Vagina (tissue), 2 donors: ENCODE data around the gene IL1RAPL2.

ENCODE experiments used
- POLR2A ChIP-seq, 2 donors: fragments of 450-650 bp; IDR thresholded peaks; one replicate each; pipeline ENCODE4 v1.6.1; 2017; ENCODE audit warnings: antibody characterized with exemption in 2 of 2, mild to moderate bottlenecking in 2 of 2, moderate library complexity in 2 of 2
- POLR2AphosphoS5 ChIP-seq, 2 donors: sonication (generic); formaldehyde crosslinking; IDR thresholded peaks; one replicate each; pipeline ENCODE4 v1.9.0; 2017; ENCODE audit warnings: antibody characterized with exemption in 2 of 2, mild to moderate bottlenecking in 2 of 2, low read depth in 1 of 2; ENCODE audit not compliant: insufficient read depth in 1 of 2
- TF ChIP-seq, protein P1 (sequence below), 3 experiments: fragments of 450-650 bp in 2 of 3; fragments of 200-600 bp in 1 of 3; sonication (generic) in 1 of 3; IDR thresholded peaks; one replicate each; pipeline ENCODE4 v1.5.1; 2017 to 2019; ENCODE audit warnings: antibody characterized with exemption in 3 of 3, mild to moderate bottlenecking in 2 of 3, moderate library complexity in 2 of 3

DNA sequence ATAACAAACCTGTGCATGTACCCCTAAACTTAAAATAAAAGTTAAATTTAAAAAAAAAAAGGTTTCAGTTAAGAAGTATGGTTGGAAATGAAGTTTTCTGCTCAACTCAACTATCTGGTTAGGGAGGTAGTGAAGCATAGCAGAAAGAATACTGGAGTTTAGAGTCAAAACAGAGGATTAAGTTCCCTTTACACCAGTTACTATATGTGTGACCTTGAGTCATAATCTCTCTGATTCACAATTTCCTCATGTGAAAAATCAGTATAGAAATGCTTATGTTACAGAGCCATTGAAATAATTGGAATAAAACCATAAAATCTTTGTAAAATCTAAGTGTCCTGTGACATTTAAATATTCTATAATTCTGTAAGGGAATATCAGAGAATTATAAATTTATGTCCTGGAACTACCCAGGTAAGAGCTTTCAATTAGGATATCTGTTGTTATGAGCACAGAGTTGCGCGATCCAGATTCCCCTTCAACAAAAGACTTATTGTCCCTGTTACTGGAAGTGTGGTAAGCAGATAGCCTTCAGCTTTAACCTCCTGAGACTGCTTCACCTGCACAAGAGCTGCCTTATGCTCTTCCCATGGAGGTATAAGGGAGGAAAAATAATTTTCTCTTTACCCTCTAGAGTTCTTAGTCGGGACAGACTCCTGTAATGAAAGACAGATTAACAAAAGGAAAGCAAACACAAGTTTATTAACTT lies 1052.5 kb downstream of the IL1RAPL2 start:
- TF ChIP-seq, protein P1, sequence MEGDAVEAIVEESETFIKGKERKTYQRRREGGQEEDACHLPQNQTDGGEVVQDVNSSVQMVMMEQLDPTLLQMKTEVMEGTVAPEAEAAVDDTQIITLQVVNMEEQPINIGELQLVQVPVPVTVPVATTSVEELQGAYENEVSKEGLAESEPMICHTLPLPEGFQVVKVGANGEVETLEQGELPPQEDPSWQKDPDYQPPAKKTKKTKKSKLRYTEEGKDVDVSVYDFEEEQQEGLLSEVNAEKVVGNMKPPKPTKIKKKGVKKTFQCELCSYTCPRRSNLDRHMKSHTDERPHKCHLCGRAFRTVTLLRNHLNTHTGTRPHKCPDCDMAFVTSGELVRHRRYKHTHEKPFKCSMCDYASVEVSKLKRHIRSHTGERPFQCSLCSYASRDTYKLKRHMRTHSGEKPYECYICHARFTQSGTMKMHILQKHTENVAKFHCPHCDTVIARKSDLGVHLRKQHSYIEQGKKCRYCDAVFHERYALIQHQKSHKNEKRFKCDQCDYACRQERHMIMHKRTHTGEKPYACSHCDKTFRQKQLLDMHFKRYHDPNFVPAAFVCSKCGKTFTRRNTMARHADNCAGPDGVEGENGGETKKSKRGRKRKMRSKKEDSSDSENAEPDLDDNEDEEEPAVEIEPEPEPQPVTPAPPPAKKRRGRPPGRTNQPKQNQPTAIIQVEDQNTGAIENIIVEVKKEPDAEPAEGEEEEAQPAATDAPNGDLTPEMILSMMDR (IDR thresholded peaks at IDR 0.05) = no peak
- TF ChIP-seq POLR2A (IDR thresholded peaks at IDR 0.05) = no peak
- TF ChIP-seq POLR2AphosphoS5 (IDR thresholded peaks at IDR 0.05; ENCODE audit: insufficient read depth in 1 of 2, low read depth in 1 of 2) = no peak
